Neural progenitor cell (in vitro differentiated cells): ENCODE data around the gene CFAP20.

ENCODE experiments used
- CTCF ChIP-seq: fragments of 200-600 bp; sonication (generic); IDR thresholded peaks from 2 replicates; pipeline ENCODE4 v1.5.1; 2017; ENCODE audit warnings: antibody characterized with exemption, mild to moderate bottlenecking
- EZH2 ChIP-seq: fragments of 200-600 bp; sonication (generic); IDR thresholded peaks from 2 replicates; pipeline ENCODE4 v1.6.1; 2017; ENCODE audit warnings: antibody characterized with exemption, mild to moderate bottlenecking, moderate library complexity
- EZH2phosphoT487 ChIP-seq: fragments of 200-600 bp; sonication (generic); IDR thresholded peaks from 2 replicates; pipeline ENCODE4 v1.6.1; 2017; ENCODE audit warnings: antibody characterized with exemption

GRCh38 chr16:58099956-58100300 is 29.3 kb downstream of the CFAP20 start:
- no peak for TF ChIP-seq CTCF
- no peak for TF ChIP-seq EZH2
- no peak for TF ChIP-seq EZH2phosphoT487
